GM19240 (cell line): ENCODE data around the gene NUDT11.
"Not testable (repeated sequence)": the region's sequence is repeated elsewhere in the genome, so short reads cannot be mapped to it uniquely, and the experiment has no call there.

Source experiments
- DNase-seq: peaks from one replicate; pipeline ENCODE4 v3.0.0; 2011; ENCODE audit warnings: low spot score; ENCODE audit not compliant: insufficient read length

NUDT11 gene

DNA sequence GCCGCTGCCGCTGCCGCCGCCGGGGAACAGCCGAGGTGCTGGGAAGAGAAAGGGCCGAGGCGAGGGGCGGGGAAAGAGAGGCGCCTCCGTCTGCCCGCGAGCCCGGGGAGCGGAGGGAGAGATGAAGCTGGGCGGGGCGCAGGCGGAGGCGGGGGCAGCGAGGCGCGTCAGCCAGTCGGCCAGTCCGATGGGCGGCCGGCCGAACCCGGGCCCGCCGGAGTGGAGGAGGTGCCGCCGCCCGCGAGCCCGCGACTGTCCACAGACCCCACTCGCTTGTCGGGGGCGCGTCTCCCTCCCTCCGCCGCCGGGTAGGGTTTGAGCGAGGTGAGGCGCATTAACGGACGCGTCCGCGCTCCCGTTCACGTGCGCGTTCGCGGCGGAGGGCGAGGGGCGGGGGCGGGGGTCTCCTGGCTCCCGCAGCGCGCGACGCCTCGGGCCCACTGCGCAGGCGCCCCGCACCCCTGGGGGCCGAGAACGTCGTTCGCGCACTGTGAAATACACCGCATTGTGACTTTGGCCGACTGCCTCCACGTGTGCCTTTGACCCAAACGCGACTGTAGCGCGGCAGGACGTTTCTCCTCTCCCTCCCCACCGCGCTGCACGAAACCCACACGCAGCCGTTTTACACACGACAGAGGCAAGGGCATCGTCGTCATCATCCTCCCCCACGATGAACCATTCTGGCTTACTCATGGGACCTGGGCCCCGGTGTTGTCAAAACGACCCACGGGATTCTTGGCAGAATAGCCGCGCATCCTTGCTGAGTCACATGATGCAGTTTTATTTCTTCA lies at the start of gene NUDT11:
TSS of gene NUDT11 (minus strand) at position 92 of the 791 bp plus-strand sequence. CDS start 148 bp downstream, outside the sequence.
- DNase-seq = no peak

GRCh38 chrX:51520393-51520792 lies 24.0 kb upstream of the NUDT11 start:
- no peak for DNase-seq

DNA sequence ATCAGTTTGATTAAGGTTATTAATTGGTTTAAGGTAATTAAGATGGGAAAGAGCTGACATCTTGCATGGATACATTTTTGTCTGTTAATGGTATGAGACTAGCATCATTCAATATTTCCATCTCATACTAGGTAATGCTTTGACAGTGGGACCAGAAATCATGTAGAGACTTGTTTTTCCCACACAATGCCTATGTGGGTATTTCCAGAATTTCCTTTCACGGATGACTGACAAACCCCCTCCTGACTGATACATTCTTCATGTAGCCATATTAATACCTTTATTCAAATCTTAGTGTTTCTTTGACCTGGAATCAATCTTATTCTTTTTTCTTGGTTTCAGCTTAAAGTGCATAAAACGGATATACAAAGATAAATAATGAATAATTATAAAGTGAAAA lies 22.7 kb upstream of the NUDT11 start:
- DNase-seq = not testable (repeated sequence)

DNA sequence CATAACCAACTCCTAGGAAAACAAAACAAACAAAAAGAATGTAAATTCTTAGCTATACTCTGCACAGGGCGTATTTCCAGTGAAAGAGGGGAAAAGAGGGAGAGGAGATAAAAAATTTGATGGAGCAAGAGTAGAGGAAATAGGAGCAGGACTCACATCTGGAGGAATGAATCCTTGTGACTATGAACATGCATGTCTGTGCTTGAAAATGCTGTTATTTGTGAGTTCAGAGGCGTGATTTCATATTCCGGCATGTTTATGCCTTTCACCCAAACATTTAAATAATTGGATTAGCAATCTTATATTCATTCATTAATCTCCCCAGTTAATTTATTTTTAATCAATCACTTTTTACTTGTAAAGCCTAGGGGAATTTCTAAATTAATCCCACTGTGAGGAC lies 11.2 kb upstream of the NUDT11 start:
- DNase-seq = no peak

GRCh38 chrX:51495701-51496488 lies 497 bp downstream of the NUDT11 start:
- DNase-seq = not testable (repeated sequence)

- DNase-seq = no peak
Observed at GRCh38 chrX:51494409-51494808, 2.0 kb downstream of the NUDT11 start.

- DNase-seq = no peak
Observed at GRCh38 chrX:51487960-51488267, 8.5 kb downstream of the NUDT11 start.

DNA sequence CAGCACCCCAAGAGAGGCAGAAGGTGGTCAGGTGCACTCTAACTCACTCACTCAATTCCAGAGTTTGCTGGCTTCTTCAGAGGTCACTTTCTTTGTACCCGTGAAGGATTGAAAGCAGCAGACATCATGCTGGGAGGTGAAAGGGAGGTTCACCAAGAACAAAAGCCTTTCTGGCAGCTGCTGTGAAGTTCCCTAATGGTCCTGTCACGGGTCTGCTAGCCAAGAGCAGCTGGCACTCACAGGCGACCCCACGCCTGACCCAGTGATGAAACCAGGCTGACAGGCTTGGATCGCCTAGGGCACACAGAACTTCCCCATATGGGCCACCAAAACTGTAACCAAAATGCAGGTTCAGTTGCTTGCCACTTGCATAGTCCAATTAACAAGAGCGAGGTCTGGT lies 11.8 kb downstream of the NUDT11 start:
- DNase-seq = no peak

GRCh38 chrX:51482411-51482810 lies 14.0 kb downstream of the NUDT11 start:
- not testable (repeated sequence) for DNase-seq

GRCh38 chrX:51476930-51477329 lies 19.5 kb downstream of the NUDT11 start:
- no peak for DNase-seq

DNA sequence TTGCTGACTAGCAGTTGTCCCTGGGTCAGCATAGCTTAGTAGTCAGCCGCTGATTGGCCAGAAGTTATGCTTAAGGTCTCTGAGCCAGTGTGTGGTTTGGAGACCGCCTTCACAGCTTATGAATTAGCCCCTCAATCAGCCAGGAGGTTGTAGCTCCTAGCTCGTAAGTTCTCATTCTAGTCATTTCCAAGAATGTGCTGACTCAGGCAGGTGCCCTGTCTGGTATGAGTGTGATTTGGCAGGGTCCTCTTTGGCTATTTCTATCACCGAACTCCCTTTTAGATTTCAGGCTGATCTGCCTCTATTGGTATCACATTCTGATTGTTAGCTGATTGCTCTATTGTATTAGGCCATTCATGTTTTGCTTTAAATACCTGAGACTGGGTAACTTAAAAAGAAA lies 33.1 kb downstream of the NUDT11 start:
- DNase-seq = no peak

- DNase-seq = no peak
Observed at GRCh38 chrX:51461053-51462044, 35.0 kb downstream of the NUDT11 start.

GRCh38 chrX:51459125-51459524 lies 37.3 kb downstream of the NUDT11 start:
- DNase-seq = no peak

DNA sequence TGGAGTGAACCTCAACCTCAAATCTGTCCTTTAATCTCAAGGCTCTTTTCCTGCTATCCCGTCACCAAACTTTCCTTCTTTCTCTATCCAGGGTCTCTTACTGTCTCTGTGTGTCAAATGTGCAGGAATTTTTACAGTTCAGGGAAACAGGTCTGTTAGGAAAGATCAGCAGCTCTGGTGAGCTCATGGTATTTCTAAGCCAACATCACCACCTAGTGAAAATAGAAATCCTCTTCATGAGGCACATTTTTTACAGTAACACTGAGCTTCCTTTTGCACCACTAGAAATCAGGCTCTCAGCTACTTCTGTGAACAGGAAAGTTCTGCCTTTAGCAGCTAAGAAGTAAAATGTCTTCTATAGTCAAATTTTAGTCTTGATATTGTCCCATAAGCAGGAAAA lies 39.6 kb downstream of the NUDT11 start:
- DNase-seq = no peak

DNA sequence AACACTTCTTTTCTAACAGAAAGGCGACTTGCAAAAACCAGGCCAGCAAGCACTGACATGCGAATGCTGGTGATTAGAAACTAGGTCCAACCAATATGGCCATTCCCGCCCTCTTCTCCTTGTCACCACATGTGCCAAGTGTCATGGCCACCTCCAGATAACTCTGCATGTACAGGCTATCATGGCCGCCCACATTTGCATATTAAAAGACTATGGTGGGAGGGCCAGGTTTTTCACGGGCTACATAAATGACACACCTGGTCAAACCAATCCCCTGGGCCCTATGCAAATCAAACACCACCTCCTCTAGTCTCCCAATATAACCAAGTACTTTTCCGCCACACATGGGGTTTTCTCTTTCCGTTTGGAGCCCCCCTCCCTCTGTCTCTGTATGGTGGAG lies 40.1 kb downstream of the NUDT11 start:
- DNase-seq = no peak

DNA sequence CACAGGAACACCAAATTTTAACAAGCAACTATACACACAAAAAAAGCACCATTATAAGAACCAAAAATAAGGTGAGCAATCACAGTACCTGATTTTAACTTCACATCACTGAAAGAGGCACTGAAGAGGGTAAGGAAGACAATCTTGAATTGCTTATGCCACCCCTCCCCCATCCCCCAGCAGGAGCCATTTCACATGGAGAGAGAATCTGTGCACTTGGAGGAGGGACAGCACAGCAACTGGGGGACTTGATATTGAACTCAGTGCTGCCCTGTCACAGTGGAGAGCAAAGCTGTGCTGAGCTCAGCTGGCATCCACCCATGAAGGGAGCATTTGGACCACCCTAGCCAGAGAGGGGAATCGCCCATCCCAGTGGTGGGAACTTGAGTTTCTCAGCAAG lies 56.0 kb downstream of the NUDT11 start:
- no peak for DNase-seq
